Stomach smooth muscle (tissue), 2 donors: ENCODE data around the gene HS1BP3.

Experiments
- H3K27ac ChIP-seq: one replicate; pipeline ENCODE4 v1.7.0; 2013; ENCODE audit warnings: mild to moderate bottlenecking, low read length, inconsistent platforms
- H3K27me3 ChIP-seq, 2 donors: one replicate each; pipeline ENCODE4 v1.7.0; 2013; ENCODE audit warnings: low read length in 2 of 2; ENCODE audit not compliant: insufficient read depth in 2 of 2, control insufficient read depth in 1 of 2
- H3K36me3 ChIP-seq, 2 donors: one replicate each; pipeline ENCODE4 v1.7.0; 2013; ENCODE audit warnings: low read length in 2 of 2; ENCODE audit not compliant: control insufficient read depth in 2 of 2, insufficient read depth in 2 of 2
- H3K4me1 ChIP-seq: one replicate; pipeline ENCODE4 v1.7.0; 2013; ENCODE audit warnings: low read length; ENCODE audit not compliant: control insufficient read depth, insufficient read depth
- H3K4me3 ChIP-seq, 2 donors: one replicate each; pipeline ENCODE4 v1.7.0; 2013; ENCODE audit warnings: low read length in 2 of 2
- H3K9ac ChIP-seq, 2 donors: one replicate each; pipeline ENCODE4 v1.7.0; 2013; ENCODE audit warnings: low read length in 2 of 2, mild to moderate bottlenecking in 1 of 2
- H3K9me3 ChIP-seq, 2 donors: one replicate each; pipeline ENCODE4 v1.7.0; 2013; ENCODE audit warnings: low read length in 2 of 2; ENCODE audit not compliant: control insufficient read depth in 2 of 2
- donor health status: healthy.
- donor health status: Pancreatic carcinoma.

Gene HS1BP3

DNA sequence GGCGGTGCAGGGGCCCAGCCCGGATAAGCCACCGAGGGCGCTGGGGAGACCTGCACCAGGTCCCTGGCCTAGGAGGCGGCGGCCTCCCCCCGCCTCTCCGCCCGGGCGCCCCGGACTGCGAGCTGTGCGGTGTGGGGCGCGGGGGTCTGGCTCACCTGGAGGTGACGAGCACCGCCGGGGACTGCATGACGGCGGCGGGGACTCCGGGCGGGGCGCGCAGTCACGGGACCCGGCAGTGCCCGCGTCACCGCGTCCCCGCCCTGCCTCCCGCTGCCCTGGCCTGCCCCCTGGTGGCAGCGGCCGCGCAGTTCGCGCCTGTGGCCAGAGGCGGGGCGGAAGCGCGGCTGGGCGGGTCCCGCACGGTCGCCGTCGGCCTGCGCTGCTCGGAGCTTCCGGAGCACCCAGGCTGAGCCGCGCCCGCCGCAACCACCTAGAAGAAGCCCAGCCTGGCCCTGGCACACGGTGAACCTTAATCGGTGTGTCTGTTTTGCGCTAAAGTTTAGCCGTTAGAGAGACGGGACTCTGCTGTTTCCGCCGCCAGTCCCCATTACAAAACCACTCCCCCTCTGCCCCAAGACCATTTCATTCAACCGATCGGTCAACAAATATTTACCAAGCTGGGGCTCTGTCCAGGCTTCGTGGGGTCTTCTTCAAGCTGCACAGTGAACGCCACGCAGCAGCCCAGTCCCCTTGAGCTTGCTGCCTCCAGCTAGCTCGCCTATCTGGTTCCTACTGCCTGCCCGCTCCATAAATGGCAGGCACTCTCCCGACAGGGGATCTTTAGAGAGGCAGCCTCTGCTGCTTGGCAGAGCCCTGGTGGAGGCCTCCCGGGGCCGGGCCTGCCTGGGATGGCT, at the start of gene HS1BP3:
Gene HS1BP3, minus strand, starts transcription at position 222 of the 854 bp plus-strand sequence. Its CDS starts 35 bp downstream, at position 187.
- Histone ChIP-seq H3K4me3 (peak within 1 kb of the TSS; percentile 87 to 98), H3K9me3 (no peaks in the 10 kb centered on the region), H3K36me3 (peaks cover 3 to 6% of the 10 kb centered on the region in 2 donors), H3K4me1 (peaks cover 60% of the 10 kb centered on the region), H3K9ac (peak within 1 kb of the TSS; percentile 86 to 96), H3K27me3 (peaks cover 0 to 2% of the 10 kb centered on the region in 2 donors), H3K27ac (peak within 1 kb of the TSS; percentile 97)

DNA sequence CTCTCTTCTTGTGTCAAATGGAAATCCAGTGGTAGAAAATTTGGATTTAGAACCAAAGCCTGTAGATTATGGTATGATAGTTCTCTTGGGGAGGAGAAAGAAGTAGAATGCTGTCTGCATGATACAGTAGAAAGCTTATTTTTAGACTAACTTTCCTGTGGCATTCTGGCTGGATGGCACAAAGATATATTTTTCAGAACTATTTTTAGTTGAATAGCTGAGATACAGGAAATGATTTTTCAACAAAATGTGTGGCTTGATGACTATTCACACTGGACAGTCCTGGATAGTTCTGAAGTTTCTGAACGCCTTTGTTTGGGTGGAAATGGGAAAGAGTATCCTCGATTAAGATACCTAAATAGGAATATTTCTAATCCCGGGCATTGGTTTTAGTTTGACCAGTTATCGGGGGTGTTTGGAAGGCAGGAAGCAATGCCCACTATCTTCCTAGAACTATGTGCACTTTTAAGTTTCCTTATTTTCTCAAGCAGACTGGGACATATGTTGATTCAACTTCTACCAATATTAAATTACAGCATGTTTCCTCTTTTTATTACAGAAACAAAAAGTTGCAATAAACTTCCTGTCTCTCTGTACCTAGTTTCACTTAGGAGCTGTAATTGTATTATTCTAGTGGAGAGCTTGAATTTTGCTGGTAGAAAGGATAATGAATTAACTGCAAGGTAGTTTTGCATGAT, 48.2 kb upstream of the HS1BP3 start:
- Histone ChIP-seq H3K9me3 (no peaks in the 10 kb centered on the region), H3K4me1 (no peaks in the 10 kb centered on the region), H3K27ac (no peak overlapping the region), H3K4me3 (no peak overlapping the region), H3K9ac (no peak overlapping the region), H3K36me3 (peaks cover 0 to 7% of the 10 kb centered on the region in 2 donors), H3K27me3 (no peaks in the 10 kb centered on the region)

- Histone ChIP-seq H3K27me3 (no peaks in the 10 kb centered on the region), H3K27ac (no peak overlapping the region), H3K9me3 (no peaks in the 10 kb centered on the region), H3K9ac (no peak overlapping the region), H3K36me3 (peaks cover 0 to 11% of the 10 kb centered on the region in 2 donors), H3K4me3 (no peak overlapping the region), H3K4me1 (no peaks in the 10 kb centered on the region)
Observed at GRCh38 chr2:20697322-20697934, 46.5 kb upstream of the HS1BP3 start.

DNA sequence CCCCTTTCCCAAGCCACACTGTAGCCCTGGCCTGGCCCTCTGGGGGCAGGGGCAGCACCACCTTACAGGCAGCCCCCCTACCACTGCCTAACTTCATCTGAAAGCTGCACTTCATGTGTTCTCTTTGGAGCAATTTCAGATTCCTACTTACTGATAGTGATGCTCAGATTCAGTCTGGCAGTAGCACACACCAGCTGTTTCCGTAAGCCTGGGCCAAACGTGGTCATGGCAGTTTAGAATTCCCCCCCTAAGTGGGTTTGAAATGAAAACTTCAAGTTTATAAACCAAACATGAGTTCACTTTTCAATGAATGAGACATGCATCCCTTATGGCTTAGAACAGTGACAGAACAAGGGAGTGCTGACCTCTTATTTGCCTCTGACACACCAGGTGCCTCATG, 45.5 kb upstream of the HS1BP3 start:
- no peaks in the 10 kb centered on the region for H3K27me3 ChIP-seq
- peaks cover 0 to 11% of the 10 kb centered on the region in 2 donors for H3K36me3 ChIP-seq
- H3K4me1 ChIP-seq: no peaks in the 10 kb centered on the region
- no peak overlapping the region for H3K27ac ChIP-seq
- no peak overlapping the region for H3K9ac ChIP-seq
- no peaks in the 10 kb centered on the region for H3K9me3 ChIP-seq
- H3K4me3 ChIP-seq: no peak overlapping the region

GRCh38 chr2:20693317-20693716, 42.4 kb upstream of the HS1BP3 start:
- peaks cover 0 to 12% of the 10 kb centered on the region in 2 donors for H3K36me3 ChIP-seq
- no peaks in the 10 kb centered on the region for H3K9me3 ChIP-seq
- no peaks in the 10 kb centered on the region for H3K27me3 ChIP-seq
- H3K4me3 ChIP-seq: no peak overlapping the region
- H3K27ac ChIP-seq: no peak overlapping the region
- no peaks in the 10 kb centered on the region for H3K4me1 ChIP-seq
- no peak overlapping the region for H3K9ac ChIP-seq

GRCh38 chr2:20692081-20692480, 41.2 kb upstream of the HS1BP3 start:
- H3K9me3 ChIP-seq: no peaks in the 10 kb centered on the region
- no peaks in the 10 kb centered on the region for H3K4me1 ChIP-seq
- no peak overlapping the region for H3K9ac ChIP-seq
- H3K27ac ChIP-seq: no peak overlapping the region
- H3K4me3 ChIP-seq: no peak overlapping the region
- H3K27me3 ChIP-seq: no peaks in the 10 kb centered on the region
- peaks cover 0 to 15% of the 10 kb centered on the region in 2 donors for H3K36me3 ChIP-seq

DNA sequence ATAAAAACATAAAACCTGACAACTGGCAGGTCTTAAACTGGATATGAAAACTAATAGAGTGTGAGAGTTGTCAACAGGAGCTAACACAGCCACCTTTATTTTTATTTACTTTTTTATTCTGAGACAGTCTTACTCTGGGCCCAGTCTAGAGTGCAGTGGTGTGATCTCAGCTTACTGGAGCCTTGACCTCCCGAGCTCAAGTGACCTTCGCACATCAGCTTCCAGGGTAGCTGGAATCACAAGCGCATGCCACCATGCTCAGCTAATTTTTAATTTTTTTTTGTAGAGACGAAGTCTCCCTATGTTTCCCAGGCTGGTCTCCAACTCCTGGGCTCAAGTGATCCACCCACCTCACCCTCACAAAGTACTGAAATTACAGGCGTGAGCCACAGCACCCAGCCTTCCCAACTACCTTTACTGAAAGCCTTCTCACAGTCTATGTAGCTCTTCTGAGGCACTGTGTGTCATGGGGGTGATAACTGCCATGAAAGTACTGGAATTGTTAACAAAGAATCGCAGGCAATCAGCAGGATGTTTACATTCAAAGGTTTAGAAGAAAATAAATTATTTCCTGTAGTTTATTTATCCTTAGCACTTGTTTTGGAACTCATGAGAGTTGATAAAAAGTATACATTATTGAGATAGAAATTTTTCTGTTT, 40.3 kb upstream of the HS1BP3 start:
- no peak overlapping the region for H3K27ac ChIP-seq
- H3K4me3 ChIP-seq: no peak overlapping the region
- H3K9me3 ChIP-seq: no peaks in the 10 kb centered on the region
- no peak overlapping the region for H3K9ac ChIP-seq
- no peaks in the 10 kb centered on the region for H3K4me1 ChIP-seq
- peaks cover 2 to 23% of the 10 kb centered on the region in 2 donors for H3K36me3 ChIP-seq
- H3K27me3 ChIP-seq: no peaks in the 10 kb centered on the region

- Histone ChIP-seq H3K9me3 (no peaks in the 10 kb centered on the region), H3K4me1 (no peaks in the 10 kb centered on the region), H3K4me3 (no peak overlapping the region), H3K36me3 (peaks cover 5 to 19% of the 10 kb centered on the region in 2 donors), H3K9ac (no peak overlapping the region), H3K27me3 (no peaks in the 10 kb centered on the region), H3K27ac (no peak overlapping the region)
Observed at GRCh38 chr2:20689428-20690264, 38.7 kb upstream of the HS1BP3 start.

GRCh38 chr2:20687260-20687832, 36.4 kb upstream of the HS1BP3 start:
- Histone ChIP-seq H3K27ac (no peak overlapping the region), H3K4me3 (no peak overlapping the region), H3K9ac (no peak overlapping the region), H3K36me3 (peaks cover 5 to 24% of the 10 kb centered on the region in 2 donors), H3K27me3 (no peaks in the 10 kb centered on the region), H3K9me3 (no peaks in the 10 kb centered on the region), H3K4me1 (no peaks in the 10 kb centered on the region)
